NCI-H146 treated with DMSO at 0.1 percent for 48 hours (cell line): ENCODE data around the gene ZP2.
"Not testable (repeated sequence)": the region's sequence is repeated elsewhere in the genome, so short reads cannot be mapped to it uniquely, and the experiment has no call there.

ENCODE experiments used
- DNase-seq: peaks from one replicate; lab custom pipeline; 2025; ENCODE audit not compliant: unreplicated experiment; lab: John Stamatoyannopoulos, UW

The ZP2 gene

DNA sequence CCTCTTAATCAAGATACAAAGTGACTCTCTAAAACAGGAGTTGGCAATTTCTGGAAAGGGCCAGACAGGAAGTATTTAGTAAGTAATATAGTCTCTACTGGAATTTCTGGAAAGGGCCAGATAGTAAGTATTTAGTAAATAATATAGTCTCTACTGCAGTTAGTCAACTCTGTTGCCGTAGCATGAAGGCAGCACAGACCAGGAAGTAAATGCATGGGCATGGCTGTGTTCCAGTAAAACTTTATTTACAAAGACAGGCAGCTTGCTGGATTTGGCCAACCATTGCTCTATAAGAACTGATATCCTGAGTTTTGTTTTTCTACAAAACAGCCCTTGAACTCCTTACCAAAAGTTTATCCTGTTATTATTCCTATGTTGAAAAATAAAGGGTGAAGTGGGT, 36.0 kb downstream of the ZP2 start:
- DNase-seq, result no peak

DNA sequence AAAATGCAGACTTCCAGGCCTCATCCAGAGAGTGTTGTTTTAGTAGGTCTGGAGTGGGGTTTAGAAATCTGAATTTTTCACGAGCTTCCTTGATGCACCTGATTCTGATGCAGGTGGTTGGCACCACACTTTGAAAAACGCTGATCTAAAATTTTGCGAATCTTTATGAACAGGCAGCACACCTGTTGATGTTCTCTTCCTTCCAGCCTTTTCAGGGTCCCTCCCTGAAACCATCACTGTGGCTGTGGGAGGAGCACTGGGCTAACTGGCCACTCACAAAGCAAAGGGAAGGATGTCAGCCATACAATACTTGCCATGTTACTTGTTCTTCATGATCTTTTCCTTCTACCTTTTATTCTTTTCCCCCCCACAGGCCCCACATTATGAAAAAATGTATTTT, 38.7 kb downstream of the ZP2 start:
- DNase-seq, result no peak

DNA sequence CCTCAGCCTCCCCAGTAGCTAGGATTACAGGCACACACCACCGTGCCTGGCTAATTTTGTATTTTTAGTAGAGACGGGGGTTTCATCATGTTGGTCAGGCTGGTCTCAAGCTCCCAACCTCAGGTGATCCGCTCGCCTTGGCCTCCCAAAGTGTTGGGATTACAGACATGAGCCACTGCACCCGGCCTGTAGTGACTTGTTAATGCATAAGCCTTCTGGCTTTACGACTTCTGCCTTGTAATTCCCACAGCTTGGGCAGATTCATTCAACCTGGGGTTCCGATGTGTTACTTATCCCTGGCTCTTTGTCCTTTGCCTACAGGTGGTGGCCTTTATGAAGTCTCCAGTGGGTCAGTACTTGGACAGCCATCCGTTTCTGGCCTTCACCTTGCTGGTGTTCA, 41.3 kb downstream of the ZP2 start:
- DNase-seq, result not testable (repeated sequence)

DNA sequence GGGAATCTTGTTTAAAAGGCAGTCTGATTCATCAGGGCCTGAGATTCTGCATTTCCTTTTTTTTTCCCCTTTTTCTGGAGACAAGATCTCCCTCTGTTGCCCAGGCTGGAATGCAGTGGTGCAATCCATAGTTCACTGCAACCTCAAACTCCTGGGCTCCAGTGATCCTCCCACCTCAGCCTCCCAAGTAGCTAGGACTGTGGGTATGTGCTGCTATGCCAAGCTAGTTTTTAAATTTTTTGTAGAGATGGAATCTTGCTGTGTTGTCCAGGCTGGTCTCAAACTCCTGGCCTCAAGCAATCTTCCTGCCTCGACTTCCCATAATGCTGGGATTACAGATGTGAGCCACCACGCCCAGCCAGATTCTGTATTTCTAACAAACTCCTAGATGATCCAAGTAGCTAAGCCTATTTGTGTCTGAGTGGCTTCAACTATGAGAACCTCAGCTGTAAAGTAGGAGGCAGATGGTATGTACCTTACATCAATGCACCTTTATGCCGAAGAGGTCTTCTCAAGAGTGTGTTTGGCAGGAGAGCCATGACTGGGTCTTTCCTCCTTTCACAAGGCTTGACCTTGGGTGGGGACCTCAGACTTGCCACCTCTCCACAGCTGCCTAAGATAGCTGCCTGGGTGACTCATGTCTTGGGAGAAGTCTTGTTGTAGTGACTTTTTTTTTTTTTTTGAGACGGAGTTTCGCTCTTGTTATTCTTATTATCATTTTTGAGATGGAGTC, 42.0 kb downstream of the ZP2 start:
- no peak for DNase-seq

DNA sequence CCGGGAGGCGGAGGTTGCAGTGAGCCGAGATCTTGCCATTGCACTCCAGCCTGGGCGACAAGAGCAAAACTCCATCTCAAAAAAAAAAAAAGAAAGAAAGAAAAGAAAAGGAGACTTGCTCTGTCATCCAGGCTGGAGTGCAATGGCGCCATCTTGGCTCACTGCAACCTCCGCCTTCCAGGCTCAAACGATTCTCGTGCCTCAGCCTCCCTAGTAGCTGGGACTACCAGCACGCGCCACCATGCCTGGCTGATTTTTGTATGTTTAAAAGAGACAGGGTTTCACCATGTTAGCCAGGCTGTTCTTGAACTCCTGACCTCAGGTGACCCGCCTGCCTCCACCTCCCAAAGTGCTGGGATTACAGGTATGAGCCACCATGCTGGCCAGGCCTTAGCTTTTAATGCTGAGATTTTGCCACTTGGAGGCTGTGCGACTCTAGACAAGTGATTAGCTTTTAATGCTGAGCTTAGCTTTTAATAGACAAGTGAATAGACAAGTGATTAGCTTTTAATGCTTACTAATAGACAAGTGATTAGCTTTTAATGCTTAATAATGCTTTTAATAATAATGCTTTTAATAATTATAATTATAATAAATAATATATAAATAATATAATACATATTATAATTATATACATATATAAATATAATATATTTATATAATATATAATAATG, 43.3 kb downstream of the ZP2 start:
- no peak for DNase-seq

DNA sequence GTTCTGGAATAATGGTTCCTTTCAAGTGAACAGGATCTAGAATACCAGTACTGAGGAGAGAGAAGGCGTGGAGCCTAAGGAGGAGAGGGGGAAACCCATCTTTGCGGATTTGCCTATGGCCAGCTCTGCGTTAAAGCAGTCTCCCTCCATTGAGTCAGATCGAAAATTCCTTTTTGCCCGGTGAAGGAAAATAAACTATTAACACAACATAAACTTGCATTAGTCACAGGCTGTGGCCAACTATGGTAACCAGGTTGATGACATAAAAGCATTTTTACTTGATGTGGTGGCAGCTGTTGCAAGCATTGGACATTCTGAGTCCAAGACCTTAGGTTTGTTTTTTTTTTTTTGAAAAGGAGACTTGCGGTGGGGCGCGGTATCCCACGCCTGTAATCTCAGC, 44.0 kb downstream of the ZP2 start:
- no peak for DNase-seq

DNA sequence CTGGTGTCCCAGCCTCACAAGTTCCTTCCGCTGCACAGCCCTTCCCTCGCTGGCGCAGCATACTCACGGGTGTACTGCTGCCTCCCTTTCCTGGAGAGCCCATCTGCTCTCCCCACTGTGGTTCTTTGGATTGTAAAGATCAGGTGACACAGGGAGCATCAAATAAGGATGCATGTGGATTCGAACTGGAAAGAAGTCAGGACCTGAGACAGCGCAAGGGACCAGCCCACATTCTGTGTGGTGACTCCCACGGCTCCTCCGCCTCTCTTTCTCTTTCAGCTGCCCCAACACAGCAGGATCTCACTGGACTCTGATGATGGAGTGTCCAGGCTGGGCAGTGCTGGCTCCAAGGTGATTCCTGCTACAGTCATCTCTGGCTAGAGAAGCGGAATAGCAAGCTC, 44.8 kb downstream of the ZP2 start:
- DNase-seq, result no peak

DNA sequence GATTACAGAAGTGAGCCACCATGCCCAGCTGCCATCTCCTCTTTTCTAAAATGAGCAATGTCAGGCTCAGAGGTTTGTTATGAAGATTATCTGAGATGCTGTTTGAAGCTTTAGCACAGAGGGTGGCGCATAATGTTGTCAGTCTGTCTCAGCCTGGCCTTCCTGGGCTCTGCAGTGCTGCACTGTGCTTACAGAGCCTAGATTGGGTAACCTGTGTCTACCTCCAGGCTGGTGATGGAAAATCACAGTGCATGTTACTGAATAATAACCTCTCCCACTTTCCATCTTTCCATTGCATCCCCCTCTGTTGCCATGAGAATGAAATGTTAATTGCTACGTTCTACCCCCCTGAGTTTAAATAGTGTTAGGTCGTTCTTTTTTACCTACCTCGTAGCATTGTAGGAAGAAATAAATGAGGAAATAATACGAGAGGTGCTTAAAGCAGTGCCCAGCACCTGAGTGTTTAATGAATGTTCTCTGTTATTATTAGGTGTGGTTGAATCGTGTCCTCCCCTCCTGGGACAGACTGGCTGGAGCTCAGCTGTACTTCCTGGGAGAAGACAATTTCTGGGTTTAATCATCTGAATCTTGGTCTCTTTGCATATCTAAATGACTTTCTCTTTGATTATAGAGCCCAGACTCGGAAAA, 46.7 kb downstream of the ZP2 start:
- no peak for DNase-seq

DNA sequence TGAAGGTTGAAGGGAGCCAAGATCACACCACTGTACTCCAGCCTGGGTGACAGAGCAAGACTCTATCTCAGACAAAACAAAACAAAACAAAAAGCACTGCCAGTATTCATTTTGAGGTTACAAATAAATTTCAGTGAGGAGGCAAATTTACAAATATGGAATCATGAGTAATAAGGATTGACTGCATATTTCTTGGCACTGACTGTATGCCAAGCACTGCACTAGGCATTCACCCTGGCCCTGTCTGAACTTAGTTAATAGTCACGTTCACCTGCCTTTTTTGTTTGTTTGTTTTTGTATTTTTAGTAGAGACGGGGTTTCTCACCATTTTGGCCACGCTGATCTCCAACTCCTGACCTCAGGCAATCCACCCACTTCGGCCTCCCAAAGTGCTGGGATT, 47.8 kb downstream of the ZP2 start:
- DNase-seq, result no peak

DNA sequence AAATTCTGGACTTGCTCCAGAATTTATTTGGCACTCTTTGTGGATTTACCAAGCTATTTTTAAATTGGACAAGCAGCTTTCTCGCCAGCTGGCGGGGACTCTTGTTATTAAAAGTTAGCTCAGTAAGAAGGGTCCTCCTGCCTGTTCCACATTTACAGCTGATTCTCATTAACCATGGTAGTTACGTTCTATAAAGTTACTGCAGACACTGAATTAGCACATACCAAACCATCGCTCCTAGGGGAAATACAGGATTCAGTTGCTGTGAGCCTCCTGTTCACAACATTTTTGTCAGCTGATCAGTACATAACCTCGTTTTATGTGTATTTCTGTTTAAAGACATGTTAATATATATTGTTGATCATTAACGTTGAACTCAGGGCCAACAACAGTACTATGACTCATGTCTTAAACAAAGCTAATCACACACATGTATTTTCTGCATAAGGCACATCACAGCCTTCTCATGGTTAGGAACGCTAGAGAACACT, 48.7 kb downstream of the ZP2 start:
- DNase-seq, result no peak

DNA sequence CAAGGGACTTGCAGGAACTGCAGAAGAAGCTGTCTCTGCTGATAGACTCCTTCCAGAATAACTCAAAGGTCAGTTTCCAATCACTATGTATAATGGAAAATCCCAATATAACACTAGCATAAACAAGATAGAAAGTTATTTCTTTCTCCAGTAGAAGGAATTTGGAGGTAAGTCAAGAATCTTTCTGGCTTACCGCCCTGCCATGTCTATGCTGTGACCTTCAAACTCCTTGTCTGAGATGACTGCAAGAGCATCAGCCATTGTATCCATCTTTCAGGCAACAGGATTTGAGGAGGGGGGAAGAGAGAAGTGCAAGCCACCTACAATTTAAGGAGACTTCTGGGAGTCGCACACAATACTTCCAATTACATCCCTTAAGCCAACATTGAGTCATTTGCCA, 50.2 kb downstream of the ZP2 start:
- no peak for DNase-seq

DNA sequence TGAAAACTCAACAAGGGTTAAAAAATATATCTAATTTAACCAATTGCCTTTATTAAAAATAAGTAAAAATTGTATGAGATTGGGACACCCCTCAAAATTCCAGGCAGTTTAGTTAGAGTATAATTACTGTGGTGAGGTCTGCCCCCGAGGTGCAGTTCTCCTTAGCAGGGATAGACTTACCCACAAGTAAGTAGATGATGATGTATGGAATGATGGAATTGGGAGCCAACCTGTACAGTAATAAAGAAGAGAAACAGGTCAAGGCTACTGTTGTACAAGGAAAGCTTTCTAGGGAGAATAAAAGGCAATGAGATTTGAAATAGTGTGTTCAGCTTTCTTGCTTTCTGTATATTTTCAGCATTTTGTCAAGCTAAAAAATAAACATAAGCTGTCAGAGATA, 51.1 kb downstream of the ZP2 start:
- no peak for DNase-seq

DNA sequence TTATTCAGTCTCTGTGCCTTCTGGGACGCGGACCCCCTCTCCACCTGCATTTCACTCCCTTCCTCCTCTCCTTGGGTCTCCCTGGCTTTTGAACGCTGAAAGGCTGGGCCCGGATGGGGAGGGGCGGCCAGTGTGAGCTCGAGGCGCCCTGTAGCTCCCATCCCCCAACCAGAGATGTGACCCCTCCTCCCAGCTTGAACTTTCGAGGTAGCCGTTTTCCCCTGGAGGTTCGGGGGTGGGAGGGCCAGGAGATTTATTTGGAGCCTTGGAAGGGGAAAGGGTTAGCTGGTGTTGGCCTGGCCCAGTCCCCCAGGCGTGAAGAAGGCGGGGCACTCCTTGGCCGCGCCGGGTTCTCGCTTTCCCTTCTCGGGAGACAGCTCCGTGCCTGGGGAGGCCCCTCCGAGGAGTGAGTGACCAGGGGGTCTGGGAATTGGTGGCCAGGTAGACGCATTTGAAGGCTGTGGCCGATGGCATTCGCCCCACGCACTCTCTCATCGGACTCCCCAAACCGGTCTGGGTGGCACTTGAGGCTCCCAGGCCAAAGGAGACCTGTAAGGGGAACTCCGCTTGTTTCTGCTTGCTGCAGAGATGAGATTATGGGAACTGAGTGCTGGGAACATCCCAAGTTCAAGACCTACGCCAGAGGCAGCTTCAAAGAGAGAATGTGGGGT, 52.0 kb downstream of the ZP2 start:
- DNase-seq, result no peak

DNA sequence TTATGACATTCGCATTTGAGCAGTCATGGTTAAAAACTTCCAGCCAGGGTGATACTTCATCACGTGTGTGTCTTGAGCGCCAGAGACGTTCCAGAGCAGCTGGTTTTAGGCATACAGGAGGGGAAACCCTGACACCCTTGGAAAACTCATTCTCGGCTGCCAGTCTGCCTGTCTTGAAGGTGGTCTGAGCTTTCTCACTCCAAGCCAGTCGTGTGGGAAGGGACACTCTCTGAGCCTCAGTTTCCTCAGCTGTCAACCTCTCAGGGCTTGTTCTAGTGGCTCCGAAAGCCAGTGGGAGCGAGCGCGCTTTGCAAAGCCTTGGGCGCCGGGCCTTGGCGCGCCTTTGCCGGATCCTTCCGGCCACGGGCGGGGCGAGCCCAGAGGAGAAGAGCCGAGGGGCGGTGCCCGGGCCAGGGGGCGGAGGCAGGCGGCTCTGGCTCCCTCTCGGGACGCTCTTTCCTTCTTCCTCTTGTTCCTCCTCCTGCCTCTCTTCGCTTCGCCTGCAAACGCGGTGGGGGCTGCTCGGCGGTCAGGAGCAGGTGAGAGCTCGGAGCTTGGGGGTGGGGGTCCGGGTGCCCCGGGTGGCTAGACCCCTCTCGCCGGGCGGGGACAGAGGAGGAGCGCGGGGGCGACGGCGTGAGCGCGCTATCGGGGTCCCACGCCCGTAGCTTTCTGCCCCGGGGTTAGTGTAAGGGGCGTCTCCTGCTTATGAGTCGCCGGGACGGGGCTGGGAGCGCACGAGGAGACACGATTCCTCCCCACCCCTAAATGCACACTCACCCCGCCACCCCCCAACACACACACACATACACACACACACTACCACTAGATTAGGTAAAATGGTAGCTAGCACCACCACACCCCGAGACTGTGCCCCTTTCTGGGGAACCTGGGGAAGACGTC, 52.9 kb downstream of the ZP2 start, which contains the start of gene LDAF1:
Gene LDAF1, plus strand, starts transcription at position 467 of the 903 bp plus-strand sequence. CDS start 2,509 bp downstream, outside the sequence.
- DNase-seq, result no peak

DNA sequence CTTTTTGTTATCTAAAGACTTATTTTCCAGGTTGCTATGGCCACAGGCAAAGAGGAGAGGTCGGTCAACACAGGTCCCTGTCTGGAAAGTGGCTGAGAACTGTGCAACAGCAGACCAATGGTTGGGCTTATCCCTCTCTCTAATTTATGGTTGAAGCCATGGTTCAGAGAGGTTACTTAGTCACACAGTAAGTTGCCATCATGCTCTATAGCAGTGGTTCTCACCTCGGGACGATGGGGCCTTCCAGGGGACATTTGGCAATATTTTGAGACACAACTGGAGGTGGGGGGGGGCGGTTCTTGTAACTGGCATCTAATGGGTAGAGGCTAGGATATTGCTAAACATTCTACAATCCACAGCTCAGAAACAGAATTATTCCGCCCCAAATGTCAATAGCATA, 53.7 kb downstream of the ZP2 start:
- DNase-seq, result no peak

DNA sequence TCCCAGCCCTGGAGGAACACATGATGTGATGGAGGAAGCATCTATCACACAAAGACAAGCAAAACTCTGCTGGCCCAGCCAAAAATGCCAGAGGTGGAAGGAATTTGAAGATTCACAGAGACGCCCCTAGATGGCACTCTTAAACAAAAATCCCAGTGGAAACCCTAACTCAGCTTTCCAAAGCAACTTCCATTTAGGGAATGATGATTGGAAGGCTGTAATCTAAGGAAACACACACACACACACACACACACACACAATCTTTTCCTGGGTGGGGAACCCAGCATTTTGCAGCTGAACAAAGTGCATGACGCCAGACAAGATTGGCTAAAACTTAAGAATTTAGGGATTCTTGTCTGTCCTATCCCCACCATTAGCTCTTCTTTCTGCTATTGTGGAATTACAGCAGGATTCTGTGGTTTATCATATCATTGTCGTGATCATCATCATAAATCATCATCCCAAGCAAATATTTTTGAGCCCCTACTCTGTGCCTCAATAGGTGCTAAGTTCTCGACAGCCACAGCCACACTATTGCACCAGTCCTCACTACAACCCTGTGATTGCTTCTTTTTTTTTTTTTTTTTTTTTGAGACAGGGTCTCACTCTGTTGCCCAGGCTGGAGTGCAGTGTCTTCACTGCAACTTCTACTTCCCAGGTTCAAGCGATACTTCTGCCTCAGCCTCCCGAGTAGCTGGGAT, 54.5 kb downstream of the ZP2 start:
- DNase-seq, result peak; percentile 22

DNA sequence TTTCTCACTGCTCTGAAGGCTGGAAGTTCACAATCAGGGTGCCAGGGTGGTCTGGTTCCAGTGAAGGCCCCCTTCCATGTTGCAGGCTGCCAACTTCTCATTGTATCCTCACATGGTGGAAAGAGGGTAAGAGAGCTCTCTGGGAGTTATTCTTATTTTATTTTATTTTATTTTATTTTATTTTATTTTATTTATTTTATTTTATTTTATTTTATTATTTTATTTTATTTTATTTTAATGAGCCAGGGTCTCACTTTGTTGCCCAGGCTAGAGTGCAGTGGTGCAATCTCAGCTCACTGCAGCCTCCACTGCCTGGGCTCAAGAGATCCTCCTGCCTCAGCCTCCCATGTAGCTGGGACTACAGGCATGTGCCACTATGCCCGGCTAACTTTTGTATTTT, 55.4 kb downstream of the ZP2 start:
- DNase-seq, result not testable (repeated sequence)

DNA sequence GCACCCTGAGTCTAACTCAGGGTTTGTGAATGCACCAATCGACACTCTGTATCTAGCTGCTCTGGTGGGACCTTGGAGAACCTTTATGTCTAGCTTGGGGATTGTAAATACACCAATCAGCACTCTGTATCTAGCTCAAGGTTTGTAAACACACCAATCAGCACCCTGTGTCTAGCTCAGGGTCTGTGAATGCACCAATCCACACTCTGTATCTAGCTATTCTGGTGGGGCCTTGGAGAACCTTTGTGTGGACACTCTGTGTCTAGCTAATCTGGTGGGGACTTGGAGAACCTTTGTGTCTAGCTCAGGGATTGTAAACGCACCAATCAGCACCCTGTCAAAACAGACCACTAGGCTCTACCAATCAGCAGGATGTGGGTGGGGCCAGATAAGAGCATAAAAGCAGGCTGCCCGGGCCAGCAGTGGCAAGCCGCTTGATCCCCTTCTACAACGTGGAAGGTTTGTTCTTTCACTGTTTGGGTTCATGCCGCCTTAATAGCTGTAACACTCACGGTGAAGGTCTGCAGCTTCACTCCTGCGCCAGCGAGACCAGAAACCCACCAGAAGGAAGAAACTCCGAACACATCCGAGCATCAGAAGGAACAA, 58.1 kb downstream of the ZP2 start:
- DNase-seq, result not testable (repeated sequence)
